ENCODE results near the gene HEATR5A. TPM values are rescaled to one million over a fixed set of nuclear protein-coding genes. Genes with fewer than 3 reads are reported as not detected.

The HEATR5A gene
- total RNA-seq, 1 donor from 2014 or later, result 57.7 TPM

DNA sequence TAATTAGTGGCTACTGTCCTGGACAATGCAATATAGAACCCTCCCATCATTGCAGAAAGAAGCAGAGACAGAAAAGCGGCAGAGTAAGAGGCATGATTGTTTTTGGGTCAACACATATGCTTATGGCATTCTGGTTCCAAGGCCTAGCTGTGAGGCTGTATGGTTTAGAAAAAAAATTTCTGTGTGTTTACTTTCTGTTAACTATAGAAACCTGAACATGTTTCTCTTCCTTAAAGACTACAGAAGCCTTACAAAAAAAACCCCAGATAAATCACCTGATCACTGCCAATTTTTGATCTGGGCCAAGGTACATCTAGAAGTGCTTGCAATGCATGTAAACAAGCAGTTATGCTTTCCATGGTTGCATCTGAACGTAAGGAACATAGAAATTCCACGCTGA lies 112.7 kb downstream of the HEATR5A start:
- Mint-ChIP-seq H3K9me3 (ENCODE audit: low read depth) (no peaks in the 10 kb centered on the region), H3K4me3 (ENCODE audit: unreplicated experiment) (no peak overlapping the region), H3K27ac (ENCODE audit: unreplicated experiment) (no peak overlapping the region), H3K36me3 (ENCODE audit: low read depth) (peaks cover 22% of the 10 kb centered on the region), H3K27me3 (ENCODE audit: low read depth) (no peaks in the 10 kb centered on the region), H3K4me1 (ENCODE audit: low read depth) (no peaks in the 10 kb centered on the region)
- DNase-seq (ENCODE audit: low spot score), result no peak
- TF ChIP-seq CTCF (IDR thresholded peaks at IDR 0.05), result no peak

GRCh38 chr14:31307198-31307597 lies 113.2 kb downstream of the HEATR5A start:
- no peak for DNase-seq (ENCODE audit: low spot score)
- no peak overlapping the region for H3K4me3 Mint-ChIP-seq (ENCODE audit: unreplicated experiment)
- TF ChIP-seq CTCF (IDR thresholded peaks at IDR 0.05), result no peak
- no peak overlapping the region for H3K27ac Mint-ChIP-seq (ENCODE audit: unreplicated experiment)
- H3K9me3 Mint-ChIP-seq (ENCODE audit: low read depth), result no peaks in the 10 kb centered on the region
- H3K36me3 Mint-ChIP-seq (ENCODE audit: low read depth), result peaks cover 22% of the 10 kb centered on the region
- no peaks in the 10 kb centered on the region for H3K27me3 Mint-ChIP-seq (ENCODE audit: low read depth)
- H3K4me1 Mint-ChIP-seq (ENCODE audit: low read depth), result no peaks in the 10 kb centered on the region

GRCh38 chr14:31303654-31304053 lies 116.7 kb downstream of the HEATR5A start:
- H3K27me3 Mint-ChIP-seq (ENCODE audit: low read depth), result no peaks in the 10 kb centered on the region
- no peak overlapping the region for H3K4me3 Mint-ChIP-seq (ENCODE audit: unreplicated experiment)
- no peaks in the 10 kb centered on the region for H3K9me3 Mint-ChIP-seq (ENCODE audit: low read depth)
- no peak for DNase-seq (ENCODE audit: low spot score)
- TF ChIP-seq CTCF (IDR thresholded peaks at IDR 0.05), result no peak
- H3K4me1 Mint-ChIP-seq (ENCODE audit: low read depth), result no peaks in the 10 kb centered on the region
- H3K27ac Mint-ChIP-seq (ENCODE audit: unreplicated experiment), result no peak overlapping the region
- H3K36me3 Mint-ChIP-seq (ENCODE audit: low read depth), result peaks cover 30% of the 10 kb centered on the region

DNA sequence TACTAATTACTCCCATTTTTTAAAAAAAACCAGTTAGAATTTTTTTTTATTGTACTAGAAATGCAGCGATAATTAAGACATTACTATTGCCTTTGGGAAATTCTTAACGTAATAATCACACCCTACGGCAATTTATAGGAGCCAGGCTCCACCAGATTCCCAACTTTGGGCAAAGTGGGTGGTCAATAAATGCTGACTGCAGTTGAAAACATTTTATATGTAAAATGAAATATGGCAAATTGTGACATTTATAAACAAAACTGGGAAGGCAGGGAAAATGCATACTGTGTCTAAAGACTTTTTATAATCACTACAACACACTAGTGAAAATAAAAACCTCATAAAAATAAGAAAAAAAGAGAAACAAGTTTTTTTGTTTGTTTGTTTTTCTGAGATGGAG lies 119.5 kb downstream of the HEATR5A start:
- Mint-ChIP-seq H3K4me1 (ENCODE audit: low read depth) (no peaks in the 10 kb centered on the region), H3K36me3 (ENCODE audit: low read depth) (peaks cover 30% of the 10 kb centered on the region), H3K27ac (ENCODE audit: unreplicated experiment) (no peak overlapping the region), H3K4me3 (ENCODE audit: unreplicated experiment) (no peak overlapping the region), H3K27me3 (ENCODE audit: low read depth) (no peaks in the 10 kb centered on the region), H3K9me3 (ENCODE audit: low read depth) (no peaks in the 10 kb centered on the region)
- TF ChIP-seq CTCF (IDR thresholded peaks at IDR 0.05), result no peak
- DNase-seq (ENCODE audit: low spot score), result no peak

- TF ChIP-seq CTCF (IDR thresholded peaks at IDR 0.05), result peak; percentile 30
- H3K27ac Mint-ChIP-seq (ENCODE audit: unreplicated experiment), result no peak overlapping the region
- H3K36me3 Mint-ChIP-seq (ENCODE audit: low read depth), result peaks cover 30% of the 10 kb centered on the region
- no peak overlapping the region for H3K4me3 Mint-ChIP-seq (ENCODE audit: unreplicated experiment)
- H3K4me1 Mint-ChIP-seq (ENCODE audit: low read depth), result no peaks in the 10 kb centered on the region
- H3K9me3 Mint-ChIP-seq (ENCODE audit: low read depth), result no peaks in the 10 kb centered on the region
- H3K27me3 Mint-ChIP-seq (ENCODE audit: low read depth), result no peaks in the 10 kb centered on the region
- no peak for DNase-seq (ENCODE audit: low spot score)
These were observed 120.1 kb downstream of the HEATR5A start for GRCh38 chr14:31300296-31300695.

Measured in chondrocyte (in vitro differentiated cells).